ENCODE data around the gene PSKH1. TPM values are rescaled to one million over a fixed set of nuclear protein-coding genes. Genes with fewer than 3 reads are reported as not detected.

Gene PSKH1
- total RNA-seq, 1 donor from 2014 or later: 21.6 TPM

DNA sequence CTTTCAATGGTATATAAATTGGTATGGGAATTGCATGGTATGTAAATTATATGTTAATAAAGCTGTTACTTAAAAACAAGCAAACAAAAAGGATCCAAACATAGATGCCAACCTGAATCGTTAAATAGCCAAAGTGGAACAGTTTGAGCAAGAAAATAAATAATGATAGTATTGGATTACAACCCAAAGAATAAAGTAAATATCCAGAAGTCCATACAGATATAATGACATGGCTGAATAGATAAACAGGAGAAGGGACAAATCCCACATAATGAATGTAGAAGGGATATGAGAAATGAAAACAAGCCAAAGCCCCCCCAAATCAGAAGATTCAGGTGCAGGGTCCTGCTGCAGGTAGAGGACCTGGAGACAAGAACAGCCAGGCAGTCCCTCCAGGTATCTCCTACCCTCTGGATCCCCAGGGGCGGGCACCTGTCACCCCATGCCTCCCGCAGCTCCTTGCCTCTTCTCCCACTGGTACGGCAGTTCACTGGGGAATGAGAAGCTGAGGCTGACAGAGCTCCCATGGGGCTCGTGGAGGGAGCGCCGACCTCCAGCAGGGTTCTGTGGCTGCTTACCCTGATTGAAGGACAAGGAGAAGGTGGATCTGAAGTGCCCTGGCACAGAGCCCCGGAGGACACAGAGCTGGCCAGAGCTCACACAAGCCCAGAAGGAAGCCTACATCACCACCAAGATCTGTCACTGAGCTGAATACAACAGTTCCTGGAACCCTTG, 60.8 kb downstream of the PSKH1 start:
- no peak for DNase-seq (ENCODE audit: low read depth)
- TF ChIP-seq, protein P1, sequence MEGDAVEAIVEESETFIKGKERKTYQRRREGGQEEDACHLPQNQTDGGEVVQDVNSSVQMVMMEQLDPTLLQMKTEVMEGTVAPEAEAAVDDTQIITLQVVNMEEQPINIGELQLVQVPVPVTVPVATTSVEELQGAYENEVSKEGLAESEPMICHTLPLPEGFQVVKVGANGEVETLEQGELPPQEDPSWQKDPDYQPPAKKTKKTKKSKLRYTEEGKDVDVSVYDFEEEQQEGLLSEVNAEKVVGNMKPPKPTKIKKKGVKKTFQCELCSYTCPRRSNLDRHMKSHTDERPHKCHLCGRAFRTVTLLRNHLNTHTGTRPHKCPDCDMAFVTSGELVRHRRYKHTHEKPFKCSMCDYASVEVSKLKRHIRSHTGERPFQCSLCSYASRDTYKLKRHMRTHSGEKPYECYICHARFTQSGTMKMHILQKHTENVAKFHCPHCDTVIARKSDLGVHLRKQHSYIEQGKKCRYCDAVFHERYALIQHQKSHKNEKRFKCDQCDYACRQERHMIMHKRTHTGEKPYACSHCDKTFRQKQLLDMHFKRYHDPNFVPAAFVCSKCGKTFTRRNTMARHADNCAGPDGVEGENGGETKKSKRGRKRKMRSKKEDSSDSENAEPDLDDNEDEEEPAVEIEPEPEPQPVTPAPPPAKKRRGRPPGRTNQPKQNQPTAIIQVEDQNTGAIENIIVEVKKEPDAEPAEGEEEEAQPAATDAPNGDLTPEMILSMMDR (IDR thresholded peaks at IDR 0.05; ENCODE audit: insufficient read depth, low read length, poor library complexity, severe bottlenecking): no peak
- H3K36me3 ChIP-seq (ENCODE audit: control insufficient read depth, insufficient read depth, low read length): peaks cover 2% of the 10 kb centered on the region
- H3K4me3 ChIP-seq (ENCODE audit: low read depth, low read length): no peak overlapping the region
- no peaks in the 10 kb centered on the region for H3K27me3 ChIP-seq (ENCODE audit: control insufficient read depth, insufficient read depth, low read length)

DNA sequence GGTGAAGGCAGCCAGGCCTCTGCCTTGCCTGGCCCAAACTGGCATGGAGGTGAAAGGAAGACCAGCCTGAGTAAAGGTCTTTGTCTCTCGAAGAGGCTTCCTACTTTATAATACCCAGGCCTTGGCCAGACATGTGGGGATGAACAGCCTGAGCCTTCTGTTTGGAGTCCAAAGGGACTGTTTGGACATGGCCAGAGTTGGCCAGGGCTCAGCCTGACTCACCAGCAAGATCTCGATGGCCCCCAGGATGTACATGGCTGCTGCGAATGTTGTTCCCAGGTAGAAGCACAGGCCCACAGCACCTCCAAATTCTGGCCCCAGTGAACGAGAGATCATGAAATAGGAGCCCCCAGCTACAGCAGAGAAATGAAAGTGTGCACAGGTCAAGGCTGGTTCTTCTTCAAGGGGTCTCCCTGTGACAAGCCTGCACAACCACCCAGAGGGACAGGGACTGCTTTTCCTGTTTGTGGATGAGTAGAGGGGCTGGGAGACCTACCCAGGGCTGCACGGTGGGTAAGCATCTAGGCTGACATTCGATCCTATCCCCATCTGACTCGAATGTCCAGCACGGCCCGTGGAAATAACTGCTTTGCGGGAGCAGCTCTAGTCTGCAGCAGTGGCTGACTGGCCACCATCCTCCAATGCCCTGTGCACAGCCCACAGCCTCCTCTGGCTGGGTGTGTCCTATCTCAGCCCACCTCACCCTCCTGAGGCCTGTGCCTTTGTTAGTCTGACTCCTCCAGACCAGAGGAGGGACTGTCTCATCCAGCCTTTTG, 61.6 kb downstream of the PSKH1 start:
- Histone ChIP-seq H3K27me3 (ENCODE audit: control insufficient read depth, insufficient read depth, low read length) (no peaks in the 10 kb centered on the region), H3K36me3 (ENCODE audit: control insufficient read depth, insufficient read depth, low read length) (peaks cover 2% of the 10 kb centered on the region), H3K4me3 (ENCODE audit: low read depth, low read length) (no peak overlapping the region)
- no peak for DNase-seq (ENCODE audit: low read depth)
- TF ChIP-seq, protein P1 (IDR thresholded peaks at IDR 0.05; ENCODE audit: insufficient read depth, low read length, poor library complexity, severe bottlenecking): no peak

DNA sequence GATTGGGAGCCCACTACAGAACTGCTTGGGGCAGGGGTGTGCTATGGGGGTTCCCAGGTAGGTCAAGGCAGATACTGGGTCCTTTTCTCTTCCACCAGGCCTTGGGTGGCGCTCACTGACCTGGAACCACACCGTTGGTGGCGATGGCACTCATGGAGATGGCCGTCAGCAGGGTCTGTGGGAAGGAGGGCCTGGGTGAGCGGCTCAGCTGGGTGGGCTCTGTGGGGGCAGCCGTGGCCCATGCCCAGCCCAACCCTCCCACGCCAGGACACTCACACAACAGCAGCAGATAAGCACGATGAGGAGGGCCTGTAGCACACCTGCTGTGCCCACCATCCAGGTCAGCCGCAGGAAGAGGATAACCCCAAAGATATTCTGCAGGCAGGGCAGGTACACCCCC, 64.6 kb downstream of the PSKH1 start:
- TF ChIP-seq, protein P1 (IDR thresholded peaks at IDR 0.05; ENCODE audit: insufficient read depth, low read length, poor library complexity, severe bottlenecking): no peak
- peaks cover 1% of the 10 kb centered on the region for H3K36me3 ChIP-seq (ENCODE audit: control insufficient read depth, insufficient read depth, low read length)
- DNase-seq (ENCODE audit: low read depth): no peak
- no peak overlapping the region for H3K4me3 ChIP-seq (ENCODE audit: low read depth, low read length)
- H3K27me3 ChIP-seq (ENCODE audit: control insufficient read depth, insufficient read depth, low read length): no peaks in the 10 kb centered on the region

DNA sequence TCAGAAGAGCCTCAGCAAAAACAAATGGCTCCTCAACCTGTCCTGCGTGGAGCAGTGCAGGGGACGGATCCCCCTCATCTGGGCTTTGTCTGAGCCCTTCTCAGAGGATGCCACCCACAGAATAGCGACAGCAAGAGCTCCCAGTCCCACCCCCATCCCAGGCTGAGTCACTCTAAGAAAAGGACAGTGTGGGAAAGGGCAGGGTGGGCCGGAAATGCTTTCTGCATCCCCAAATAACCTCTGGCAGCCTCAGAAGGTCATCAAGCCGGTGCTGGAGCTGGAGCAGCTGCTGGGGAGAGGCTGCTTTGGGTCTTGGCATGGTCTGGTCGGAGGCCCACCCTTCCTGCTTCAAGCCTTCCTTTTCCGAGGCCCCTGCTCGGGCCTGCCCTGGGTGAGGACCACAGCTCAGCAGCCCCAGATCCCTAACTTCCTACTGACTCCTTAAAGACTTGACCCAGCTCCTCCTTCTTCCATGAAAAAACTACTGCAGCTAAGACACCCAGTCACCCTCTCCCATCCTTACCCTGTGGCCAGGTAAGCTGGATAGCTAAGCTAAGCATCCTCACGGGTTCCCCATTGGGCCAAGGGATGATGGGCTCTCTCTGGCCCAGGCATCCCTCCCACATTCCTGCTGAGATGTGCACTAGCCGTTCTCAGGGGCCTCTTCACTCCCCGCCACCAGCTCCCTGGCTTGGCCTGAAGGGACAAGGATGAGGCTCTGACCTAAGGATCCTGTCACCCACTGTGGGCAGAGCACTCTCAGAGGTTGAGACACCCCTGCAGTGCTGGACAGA, 66.7 kb downstream of the PSKH1 start:
- no peak overlapping the region for H3K4me3 ChIP-seq (ENCODE audit: low read depth, low read length)
- no peaks in the 10 kb centered on the region for H3K27me3 ChIP-seq (ENCODE audit: control insufficient read depth, insufficient read depth, low read length)
- DNase-seq (ENCODE audit: low read depth): no peak
- peaks cover under 1% of the 10 kb centered on the region for H3K36me3 ChIP-seq (ENCODE audit: control insufficient read depth, insufficient read depth, low read length)
- TF ChIP-seq, protein P1 (IDR thresholded peaks at IDR 0.05; ENCODE audit: insufficient read depth, low read length, poor library complexity, severe bottlenecking): no peak

DNA sequence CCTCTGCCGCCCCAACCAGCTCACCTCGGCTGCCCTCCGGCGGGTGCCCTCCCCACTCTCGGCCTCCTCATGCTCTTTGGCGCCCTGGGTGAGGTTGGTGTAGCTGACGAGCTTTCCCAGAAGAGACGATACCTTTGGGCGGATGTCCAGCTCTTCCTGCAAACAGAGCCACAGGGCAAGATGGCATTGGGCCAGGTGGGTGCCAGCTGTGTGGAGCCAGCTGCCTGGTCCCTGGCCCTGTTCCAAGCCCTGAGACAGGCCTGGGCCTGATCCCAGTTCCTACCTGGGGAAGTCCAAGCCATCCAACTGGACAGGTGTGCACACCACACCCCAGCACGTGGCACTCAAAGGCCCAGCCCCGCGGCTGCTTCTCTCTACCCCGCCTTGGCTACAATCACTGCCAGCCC, 68.5 kb downstream of the PSKH1 start:
- TF ChIP-seq, protein P1 (IDR thresholded peaks at IDR 0.05; ENCODE audit: insufficient read depth, low read length, poor library complexity, severe bottlenecking): no peak
- no peak for DNase-seq (ENCODE audit: low read depth)
- no peak overlapping the region for H3K4me3 ChIP-seq (ENCODE audit: low read depth, low read length)
- no peaks in the 10 kb centered on the region for H3K36me3 ChIP-seq (ENCODE audit: control insufficient read depth, insufficient read depth, low read length)
- H3K27me3 ChIP-seq (ENCODE audit: control insufficient read depth, insufficient read depth, low read length): no peaks in the 10 kb centered on the region
